Raji (cell line): ENCODE results near the gene HSPA1A.

Experiments used
- POLR2A ChIP-seq: IDR thresholded peaks from 2 replicates; pipeline ENCODE4 v1.6.1; 2011; ENCODE audit warnings: low read depth, low read length, control low read depth; ENCODE audit not compliant: insufficient read depth

Gene HSPA1A

DNA sequence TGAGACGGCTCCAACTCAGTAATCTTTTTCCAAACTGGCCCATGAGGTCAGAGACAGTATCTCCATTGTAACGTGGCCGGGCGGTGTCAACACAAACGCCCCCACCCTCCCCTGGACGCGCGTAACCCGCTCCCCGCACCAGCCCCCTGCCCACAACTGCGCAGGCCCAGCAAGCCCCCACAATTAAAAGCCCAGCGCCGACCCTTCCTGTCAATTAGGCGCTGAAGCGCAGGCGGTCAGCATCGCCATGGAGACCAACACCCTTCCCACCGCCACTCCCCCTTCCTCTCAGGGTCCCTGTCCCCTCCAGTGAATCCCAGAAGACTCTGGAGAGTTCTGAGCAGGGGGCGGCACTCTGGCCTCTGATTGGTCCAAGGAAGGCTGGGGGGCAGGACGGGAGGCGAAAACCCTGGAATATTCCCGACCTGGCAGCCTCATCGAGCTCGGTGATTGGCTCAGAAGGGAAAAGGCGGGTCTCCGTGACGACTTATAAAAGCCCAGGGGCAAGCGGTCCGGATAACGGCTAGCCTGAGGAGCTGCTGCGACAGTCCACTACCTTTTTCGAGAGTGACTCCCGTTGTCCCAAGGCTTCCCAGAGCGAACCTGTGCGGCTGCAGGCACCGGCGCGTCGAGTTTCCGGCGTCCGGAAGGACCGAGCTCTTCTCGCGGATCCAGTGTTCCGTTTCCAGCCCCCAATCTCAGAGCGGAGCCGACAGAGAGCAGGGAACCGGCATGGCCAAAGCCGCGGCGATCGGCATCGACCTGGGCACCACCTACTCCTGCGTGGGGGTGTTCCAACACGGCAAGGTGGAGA, at the start of gene HSPA1A, which contains the start of gene HSPA1L:
HSPA1A (plus strand) TSS at position 519 of the 814 bp plus-strand sequence; CDS start at position 733, 214 bp downstream.
HSPA1L (minus strand) TSS at position 259 of the 814 bp plus-strand sequence. CDS start 3,311 bp downstream, outside the sequence.
- TF ChIP-seq POLR2A = no peak

- TF ChIP-seq POLR2A = no peak
Measured at GRCh38 chr6:31765559-31765909, 49.8 kb upstream of the HSPA1A start.

DNA sequence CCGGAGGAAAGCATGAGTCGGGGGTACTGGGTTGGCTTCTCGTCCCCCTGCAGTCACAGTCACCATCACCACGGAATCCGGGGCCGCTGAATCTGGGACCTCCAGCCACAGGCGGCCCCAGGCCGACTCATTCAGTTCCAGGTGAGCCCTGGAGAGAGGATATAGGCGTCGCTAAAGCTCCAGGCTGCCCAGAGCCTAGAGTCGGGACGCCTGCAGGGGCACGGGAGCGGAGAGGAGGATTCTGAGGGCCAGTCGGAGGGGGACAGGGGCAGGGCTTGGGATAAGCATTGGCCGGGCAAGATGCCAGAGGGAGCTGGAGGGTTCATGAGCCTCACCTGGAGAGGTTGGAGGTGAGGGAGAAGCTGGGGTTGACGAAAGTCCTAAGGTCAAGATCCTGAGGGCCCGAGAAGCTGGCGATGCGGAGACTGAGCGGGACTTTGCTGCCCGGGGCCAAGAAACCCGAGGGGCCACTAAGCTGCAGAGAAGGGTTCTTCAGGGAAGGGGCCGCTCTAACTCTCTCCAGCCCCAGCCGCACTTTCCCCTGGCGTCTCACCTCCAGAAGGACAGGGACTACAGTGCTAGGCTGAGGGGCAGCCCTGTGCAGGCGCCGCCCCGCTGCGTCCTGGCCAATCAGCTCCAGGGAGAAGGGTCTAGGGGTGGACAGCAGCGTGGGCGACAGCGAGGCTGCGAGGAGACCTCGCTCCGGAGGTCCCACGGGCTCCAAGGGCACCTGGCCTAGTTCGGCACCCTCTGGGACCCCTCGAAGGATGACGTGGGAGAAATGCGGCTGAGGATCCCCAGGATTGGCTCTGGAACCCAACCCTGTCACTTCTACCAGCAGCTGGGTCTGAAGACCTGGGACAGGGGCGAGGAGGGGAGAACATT, 49.2 kb upstream of the HSPA1A start:
- no peak for TF ChIP-seq POLR2A

GRCh38 chr6:31767096-31767645, 48.2 kb upstream of the HSPA1A start:
- no peak for TF ChIP-seq POLR2A

DNA sequence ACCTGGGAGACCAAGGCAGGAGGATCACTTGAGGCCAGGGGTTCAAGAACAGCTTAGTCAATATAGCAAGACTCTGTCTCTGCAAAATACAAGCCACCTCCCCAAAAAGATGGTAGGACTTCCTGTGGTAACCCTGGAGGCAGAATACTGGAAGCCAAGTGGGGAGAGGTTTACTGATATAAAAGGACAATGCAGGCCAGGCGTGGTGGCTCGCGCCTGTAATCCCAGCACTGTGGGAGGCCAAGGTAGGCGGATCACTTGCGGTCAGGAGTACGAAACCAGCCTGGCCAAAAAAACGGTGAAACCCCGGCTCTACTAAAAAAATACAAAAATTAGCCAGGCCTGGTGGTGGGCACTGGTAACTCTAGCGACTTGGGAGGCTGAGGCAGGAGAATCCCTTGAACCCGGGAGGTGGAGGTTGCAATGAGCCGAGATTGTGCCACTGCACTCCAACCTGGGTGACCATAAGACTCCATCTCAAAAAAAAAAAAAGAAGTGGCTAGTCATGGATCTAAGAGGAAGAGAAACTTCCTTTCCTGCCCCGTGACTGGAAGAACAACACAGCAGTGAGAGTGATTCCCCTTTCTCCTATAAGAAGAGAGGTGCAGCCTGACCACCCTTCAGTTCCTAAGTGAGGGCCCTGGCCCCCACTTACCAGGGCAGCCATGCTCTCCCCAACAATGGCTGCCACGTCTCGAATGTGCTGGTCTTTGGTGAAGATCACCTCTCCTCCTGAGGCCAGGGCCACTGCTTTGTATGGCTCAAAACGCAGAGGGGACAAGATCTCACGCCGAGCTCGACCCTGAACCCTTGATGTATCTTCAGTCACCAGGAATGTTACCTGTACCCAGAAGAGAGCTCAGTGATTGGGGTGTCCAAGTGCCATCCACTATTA, 46.7 kb upstream of the HSPA1A start:
- TF ChIP-seq POLR2A = no peak

- no peak for TF ChIP-seq POLR2A
Measured at GRCh38 chr6:31769684-31770371, 45.5 kb upstream of the HSPA1A start.

GRCh38 chr6:31770860-31771259, 44.5 kb upstream of the HSPA1A start:
- TF ChIP-seq POLR2A = no peak

- TF ChIP-seq POLR2A = no peak
Measured at GRCh38 chr6:31771992-31772358, 43.4 kb upstream of the HSPA1A start.

- TF ChIP-seq POLR2A = no peak
Measured at GRCh38 chr6:31775184-31775583, 40.2 kb upstream of the HSPA1A start.

- TF ChIP-seq POLR2A = no peak
Measured at GRCh38 chr6:31775633-31776484, 39.5 kb upstream of the HSPA1A start.

GRCh38 chr6:31776485-31776988, 38.8 kb upstream of the HSPA1A start:
- TF ChIP-seq POLR2A = no peak

DNA sequence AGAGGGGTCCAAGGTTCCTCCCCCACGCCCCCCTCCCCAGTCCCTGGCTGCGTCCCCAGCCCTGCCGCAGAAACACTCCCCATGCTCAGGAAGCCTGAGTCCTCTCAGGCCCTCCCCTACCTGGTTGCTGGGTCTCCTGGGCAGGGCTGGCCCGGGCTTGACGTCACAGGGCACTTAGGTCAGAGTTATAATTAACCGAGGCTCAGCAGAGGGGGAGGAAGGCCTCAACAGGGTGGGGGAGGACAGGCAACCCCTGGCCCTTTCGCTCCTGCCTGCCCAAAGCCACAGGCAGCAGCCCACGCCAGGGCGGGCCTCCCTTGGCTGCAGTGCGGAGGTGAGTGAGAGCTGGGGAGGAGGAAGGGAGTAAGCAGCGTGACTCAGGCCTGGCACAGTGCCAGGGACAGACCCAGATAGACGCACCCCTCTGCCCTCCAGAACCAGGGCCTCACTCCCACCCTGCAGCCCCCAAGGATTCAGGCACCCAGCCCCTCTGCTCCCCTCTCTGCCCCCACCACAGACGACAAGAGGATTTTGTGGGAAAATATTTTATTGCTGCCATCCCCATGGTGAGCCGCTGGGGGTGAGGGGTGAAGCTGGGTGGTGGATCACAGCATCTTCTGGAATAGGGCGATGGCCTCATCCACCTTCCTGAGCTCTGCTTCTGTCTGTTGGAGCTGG, 38.2 kb upstream of the HSPA1A start, which contains the start of gene VWA7:
VWA7 (minus strand) TSS at position 340 of the 678 bp plus-strand sequence. CDS start 549 bp downstream, outside the sequence.
- no peak for TF ChIP-seq POLR2A
